ENCODE results near the gene YIPF5.

The YIPF5 gene

DNA sequence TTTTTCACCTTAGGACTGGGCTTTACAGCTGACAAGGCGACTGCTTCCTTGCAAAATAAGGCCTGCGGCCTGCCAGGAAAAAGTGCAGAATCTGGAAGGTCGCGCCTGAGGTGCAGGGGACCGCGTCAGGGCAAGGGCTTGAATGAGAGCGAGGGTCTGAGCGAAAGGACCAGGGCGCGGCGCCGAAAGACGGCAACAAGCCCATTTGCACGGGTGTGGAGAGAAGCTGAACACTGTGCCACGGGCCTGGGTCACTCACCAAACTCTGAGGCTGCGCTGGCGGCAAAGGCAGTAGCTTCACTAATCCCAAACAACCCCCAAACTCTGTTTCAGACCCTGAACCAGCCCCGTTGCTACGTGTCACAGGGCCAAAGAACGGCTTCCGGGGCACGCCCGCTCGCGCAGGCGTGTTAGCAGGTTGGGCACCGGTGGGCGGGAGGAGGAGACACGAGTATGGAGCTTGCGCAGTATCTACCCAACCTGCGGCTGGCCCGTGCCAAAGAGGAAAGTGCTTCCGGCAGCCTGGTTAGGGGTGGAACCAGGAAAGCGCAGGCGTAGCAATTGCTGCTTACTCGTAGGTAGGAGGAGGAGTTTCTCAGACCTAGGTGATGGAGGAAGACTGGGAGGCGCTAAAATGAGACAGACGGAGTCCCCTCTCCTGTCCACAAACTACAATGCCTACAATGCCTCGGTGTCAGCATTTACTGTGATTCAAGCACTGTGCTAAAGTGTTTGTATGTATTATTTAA lies at the start of gene YIPF5, which contains the start of gene KCTD16:
TSS of gene YIPF5 (minus strand) at position 384 of the 749 bp plus-strand sequence. CDS start 704 bp downstream, outside the sequence.
TSS of gene KCTD16 (plus strand) at position 598 of the 749 bp plus-strand sequence.
- peak; percentile 89 for DNase-seq (ENCODE audit: low read depth, low spot score)

DNA sequence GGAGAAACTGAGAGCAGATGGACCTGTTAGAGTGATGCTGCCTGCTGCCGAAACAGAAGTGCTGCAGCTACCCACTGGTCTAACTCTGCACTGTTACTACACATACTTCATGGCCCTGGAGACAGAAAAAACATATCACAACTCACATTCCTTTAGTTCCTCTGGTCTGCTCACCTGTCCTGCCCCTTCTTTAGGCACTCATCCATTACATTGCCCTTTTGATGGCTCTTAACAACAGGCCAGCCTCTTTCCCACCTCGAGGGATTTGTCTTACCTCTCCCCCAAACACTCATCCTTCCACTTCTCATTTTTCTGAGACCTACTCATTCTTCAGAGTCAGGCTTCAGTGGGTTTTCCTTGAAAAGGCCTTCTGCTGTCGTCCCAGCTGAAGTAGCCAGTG lies 49.4 kb upstream of the YIPF5 start:
- no peak for DNase-seq (ENCODE audit: low read depth, low spot score)

DNA sequence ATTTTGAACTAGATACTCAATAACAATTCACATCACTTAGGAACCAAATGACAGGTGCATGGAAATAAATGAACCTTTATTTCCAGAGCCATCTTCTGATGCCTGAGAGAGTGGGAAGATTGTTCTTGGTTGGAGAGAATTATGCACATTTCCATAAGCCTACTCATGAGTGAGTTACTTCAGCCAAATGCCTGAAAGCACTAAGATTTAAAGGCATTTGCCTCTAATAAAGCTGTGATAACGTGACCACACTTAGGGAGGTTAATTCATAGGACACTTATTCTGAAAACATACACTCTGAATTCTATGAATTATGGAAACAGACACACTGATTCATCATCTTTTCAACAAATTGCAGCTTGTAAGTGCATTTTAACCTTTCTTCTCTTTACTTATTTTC lies 40.2 kb upstream of the YIPF5 start:
- no peak for DNase-seq (ENCODE audit: low read depth, low spot score)

DNA sequence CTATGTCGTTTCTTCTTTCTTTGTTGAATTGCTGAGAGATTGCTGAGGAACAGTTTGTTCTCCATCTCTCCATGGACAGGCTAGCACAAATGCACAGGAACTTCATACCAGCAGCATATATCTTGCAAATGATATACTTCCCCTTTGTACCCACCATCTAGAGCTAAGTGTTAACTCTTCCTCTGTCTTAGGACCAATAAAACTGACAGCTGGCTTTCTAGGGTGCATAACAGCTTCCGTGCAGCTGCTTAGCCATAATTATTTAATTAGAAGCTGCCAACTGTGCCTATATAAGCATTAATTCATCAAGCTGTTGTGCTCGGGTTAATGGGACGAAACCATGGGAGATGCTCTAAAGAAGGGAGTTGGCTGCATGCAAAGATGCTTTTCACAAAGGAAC lies 38.9 kb upstream of the YIPF5 start:
- DNase-seq (ENCODE audit: low read depth, low spot score), result no peak

DNA sequence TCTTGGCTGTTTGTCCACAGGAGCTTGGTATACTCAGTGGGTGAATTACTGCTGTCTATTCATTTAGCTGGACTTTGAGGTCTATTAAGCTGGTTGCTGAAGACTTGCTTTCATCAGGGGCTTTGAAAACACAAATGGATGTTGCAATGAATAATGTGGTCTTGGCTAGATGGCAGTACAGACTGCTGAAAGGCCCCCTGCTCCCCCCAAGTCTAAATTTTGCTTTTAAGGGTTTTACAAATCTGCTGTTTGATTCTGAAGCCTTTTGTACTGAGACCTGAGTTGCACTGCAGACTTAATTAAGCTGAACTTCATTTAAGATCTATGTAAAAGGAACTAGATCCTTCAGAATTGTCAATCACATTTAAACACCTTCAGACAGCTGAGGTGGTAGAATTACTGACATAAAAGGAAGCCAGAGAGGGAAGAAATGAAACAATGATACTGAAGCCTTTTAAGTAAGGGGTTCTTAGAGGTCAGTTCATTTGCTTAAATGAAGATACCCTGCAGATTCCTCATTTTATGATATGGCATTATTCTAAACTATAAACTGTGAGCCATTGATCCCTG lies 37.5 kb upstream of the YIPF5 start:
- DNase-seq (ENCODE audit: low read depth, low spot score), result no peak

DNA sequence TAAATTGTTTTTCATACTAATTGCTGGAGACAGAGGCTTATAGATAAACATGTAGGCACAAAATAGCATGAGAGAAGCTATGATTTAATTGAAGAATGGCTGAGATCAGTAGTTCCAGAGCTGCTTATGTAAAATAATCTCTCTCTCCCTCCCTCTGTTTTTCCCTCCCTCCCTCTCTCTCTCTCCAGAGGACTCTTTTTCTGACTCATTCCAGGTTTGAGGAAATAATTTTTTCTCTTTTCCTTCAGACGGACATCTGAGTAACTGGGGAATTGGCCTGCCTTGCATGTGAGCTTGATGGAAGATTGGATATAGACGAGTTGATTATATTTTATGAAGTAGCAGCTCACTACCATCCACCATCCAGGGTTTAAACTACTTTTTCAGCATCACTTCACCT lies 35.7 kb upstream of the YIPF5 start:
- DNase-seq (ENCODE audit: low read depth, low spot score), result no peak

DNA sequence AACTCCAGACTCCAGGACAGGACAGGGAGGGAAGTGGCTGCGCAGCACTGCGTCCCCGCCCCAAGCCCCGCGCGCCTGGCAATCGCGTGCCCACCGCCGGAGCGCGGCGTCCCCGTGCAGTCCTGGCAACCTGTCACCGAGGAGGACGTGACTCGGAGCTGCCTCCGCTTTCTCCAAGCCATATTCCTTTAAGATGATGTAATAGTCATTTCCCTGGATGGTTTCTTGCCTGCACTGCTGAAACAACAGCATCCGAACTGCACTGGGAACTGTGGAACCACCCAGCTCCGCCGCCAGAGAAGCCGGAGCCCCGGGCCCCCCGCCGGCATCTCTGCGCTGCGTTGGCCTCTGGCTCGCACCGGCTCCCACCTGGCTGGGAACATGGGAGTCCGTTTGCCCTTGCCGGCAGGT lies 34.7 kb upstream of the YIPF5 start:
- DNase-seq (ENCODE audit: low read depth, low spot score), result no peak

DNA sequence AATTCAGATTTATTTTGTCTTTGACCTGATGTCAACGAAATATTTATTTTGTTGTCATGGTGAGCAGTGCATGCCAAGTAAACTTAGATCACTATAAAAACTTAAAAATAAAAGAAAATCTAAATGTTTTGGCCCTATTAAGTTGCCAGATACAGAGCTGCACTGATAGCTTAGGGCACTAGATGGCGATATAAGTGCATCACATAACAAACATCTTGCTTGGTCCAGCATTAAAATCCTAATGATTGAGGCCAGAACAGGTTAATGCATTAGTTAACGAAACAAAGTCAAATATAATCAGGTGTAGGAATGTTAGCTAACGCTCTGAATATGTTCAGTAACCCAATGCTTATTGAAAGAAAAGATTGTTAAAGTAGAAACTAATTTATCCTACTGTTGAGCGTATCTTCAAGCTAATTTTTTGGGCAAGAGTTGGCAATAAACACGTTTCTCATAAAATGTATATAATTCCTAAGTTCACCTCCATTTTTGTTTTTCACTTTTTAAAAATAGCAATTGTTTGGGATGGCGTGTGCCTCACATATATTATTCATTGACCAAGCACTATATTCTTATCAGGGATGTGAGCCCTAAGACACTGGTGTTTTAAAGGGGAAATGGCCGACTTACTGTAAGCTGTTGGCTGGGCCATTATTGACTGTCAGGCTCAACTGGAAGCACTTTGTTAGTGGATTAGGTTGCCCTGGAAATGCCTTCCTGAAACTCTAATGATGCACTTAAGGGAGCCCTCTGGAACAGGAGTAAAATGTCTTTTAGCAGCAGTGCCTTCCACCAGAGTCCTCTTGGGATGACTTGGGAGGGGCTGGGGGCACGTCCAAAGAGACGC lies 33.5 kb upstream of the YIPF5 start:
- DNase-seq (ENCODE audit: low read depth, low spot score), result no peak

DNA sequence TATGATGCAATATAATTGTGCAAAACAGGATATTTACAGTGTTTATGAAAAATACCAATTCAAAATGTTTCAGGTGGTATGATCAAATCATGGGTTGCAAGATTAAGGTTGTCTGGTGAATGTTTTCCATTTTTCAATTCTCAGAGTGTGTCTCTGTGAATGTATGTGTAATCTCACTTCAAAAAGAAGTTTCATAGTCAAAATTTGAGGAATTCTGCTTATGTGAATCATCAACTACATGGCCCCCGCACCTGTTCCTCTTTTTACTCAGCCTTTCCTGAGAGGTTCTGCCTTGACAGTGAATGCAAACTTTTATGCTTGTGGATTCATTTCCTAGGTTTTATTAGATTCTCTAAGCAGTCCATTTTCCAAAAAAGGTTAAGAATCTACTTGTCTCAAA lies 32.3 kb upstream of the YIPF5 start:
- DNase-seq (ENCODE audit: low read depth, low spot score), result no peak

DNA sequence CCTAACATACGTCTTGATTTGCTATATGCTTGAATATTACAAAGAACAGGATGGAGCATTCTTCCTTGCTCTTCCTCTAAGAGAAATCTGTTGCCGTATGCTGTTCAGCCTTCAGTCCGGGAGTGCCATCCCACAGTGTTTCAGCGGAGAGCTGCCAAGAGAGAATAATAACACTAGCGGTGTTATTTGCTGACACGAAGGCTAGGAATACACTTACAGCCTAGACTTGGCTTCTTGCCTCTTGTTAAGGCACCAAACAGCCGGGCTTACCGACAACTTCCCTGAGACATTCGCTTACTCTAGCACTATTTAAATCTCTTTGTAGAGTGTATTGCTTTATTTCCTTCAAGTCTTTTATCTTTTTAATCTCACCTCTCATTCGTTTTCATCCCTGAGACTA lies 31.6 kb upstream of the YIPF5 start:
- DNase-seq (ENCODE audit: low read depth, low spot score), result no peak

DNA sequence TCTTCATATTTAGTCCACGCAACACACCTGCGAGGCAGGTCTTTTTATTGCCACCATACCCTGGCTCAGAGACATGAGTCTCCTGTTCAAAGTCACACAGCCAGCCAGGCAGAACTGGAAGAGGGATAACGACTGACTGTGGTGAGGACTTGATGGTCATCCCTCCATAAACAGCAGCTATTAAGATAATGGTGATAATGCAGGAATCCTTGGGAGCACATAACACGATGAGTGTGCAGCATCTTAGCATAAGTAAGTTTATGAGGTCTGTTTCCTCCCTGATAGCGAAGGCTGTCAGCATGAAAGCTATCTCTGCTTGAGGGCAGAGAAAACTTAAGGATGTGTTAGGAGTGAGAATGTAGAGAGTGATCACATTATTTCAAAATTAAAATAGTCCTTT lies 31.1 kb upstream of the YIPF5 start:
- DNase-seq (ENCODE audit: low read depth, low spot score), result no peak

DNA sequence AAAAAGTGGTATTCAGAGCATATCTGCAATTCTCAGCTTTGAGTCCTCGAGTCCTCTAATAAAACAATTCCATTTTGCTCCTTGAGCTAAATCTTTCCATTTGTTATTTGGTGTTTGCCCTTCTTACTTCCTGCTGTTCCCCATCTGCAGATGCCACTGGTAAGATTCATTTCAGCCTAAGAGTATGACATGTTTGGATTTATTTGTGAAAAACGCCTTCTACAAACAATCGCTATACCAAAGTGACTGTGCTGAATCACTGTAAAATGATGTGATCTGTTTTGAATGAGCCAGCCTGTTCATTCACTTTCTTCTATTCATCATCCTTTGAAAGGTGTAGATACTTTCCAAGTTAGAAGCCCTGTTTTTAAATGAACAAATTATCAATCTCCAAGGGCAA lies 27.9 kb upstream of the YIPF5 start:
- DNase-seq (ENCODE audit: low read depth, low spot score), result no peak

DNA sequence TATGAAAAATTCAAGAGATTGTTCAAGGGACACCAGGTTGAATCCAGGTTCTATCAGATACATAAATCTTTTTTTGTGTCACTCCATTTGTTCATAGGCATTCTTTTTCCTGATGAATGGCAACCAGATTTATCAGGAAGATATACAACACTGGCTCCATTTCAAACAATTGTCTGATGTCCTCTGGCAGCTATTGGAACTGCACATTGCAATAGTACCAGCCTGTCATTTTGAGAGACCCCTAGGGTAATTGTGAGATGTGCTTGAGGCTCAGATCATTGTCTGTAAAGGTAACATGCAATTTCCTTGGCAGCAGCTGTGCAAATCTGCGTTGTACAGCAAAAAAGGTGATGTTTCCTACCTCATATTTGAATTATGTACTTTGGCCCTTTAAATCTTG lies 26.2 kb upstream of the YIPF5 start:
- no peak for DNase-seq (ENCODE audit: low read depth, low spot score)

DNA sequence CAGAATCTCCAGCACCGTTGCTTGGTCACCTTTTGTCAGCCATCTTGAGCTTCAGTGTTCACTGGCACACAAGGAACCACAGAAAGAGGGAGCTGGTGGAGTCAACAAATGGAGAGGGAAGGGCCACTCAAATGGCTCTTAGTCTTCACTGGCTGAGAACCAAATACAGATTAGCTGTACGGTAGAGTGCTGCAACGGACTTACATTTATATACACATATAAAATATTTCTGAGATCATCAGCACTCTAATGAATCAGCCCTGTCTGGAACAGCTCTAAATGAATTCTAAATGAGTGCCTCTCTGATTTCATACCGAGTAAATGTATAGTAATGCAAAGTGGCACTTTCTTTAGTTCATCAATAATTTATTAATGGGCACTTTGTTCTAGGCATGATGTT lies 25.0 kb upstream of the YIPF5 start:
- no peak for DNase-seq (ENCODE audit: low read depth, low spot score)

DNA sequence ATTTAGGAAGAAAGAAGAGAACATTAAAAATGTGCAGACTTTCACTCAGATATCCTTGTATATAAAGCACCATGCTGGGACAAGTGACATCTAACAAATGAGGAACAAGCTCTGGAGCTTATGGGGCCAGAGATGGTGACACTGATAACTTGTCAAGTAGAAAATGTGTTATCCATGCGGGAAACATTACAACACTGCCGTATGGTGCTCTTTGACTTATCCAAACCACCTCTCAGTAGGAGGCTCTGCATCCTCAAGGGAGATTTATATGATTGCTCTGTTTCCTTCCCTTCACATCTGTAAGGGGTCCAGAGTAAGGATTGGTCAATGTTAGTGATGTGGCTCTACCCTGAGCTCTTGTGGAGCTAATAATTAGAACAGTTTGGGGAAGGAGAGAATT lies 23.7 kb upstream of the YIPF5 start:
- no peak for DNase-seq (ENCODE audit: low read depth, low spot score)

DNA sequence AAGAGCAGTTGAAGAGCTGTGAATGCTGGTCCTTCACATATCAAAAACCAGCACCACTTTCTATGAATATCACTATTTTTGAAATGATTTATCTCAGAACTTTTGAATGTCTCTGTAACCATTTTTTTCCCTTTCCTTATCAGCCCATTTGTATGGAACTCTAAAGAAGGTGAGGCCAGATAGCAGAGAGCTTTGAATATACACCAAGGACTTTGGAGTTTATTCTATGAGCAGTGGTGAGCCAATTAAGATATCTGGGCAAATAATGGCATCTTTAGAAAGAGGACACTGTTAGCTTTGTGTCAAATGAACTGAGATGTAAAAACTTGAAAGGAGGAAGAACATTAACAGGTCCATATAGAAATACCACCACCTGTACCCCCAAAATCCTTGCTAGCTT lies 22.2 kb upstream of the YIPF5 start:
- DNase-seq (ENCODE audit: low read depth, low spot score), result no peak

DNA sequence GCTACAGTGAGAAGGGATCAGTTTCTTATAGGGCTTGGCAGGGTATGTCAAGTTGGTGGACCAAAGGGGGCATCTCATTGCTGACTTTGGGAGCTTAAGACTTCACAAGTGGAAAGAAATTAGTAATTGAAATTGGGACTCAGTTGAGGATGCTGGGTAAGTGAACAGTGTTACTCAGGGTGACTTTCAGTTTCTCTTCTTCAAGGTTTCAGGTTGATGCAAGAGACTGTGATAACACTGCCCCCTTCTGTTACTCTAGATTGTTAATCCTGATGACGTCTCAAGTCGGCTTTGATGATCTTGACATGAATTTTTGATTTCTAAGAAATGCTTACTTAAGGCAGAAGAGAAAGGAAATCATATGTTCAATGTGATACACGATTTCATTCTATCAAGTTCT lies 21.5 kb upstream of the YIPF5 start:
- DNase-seq (ENCODE audit: low read depth, low spot score), result no peak

DNA sequence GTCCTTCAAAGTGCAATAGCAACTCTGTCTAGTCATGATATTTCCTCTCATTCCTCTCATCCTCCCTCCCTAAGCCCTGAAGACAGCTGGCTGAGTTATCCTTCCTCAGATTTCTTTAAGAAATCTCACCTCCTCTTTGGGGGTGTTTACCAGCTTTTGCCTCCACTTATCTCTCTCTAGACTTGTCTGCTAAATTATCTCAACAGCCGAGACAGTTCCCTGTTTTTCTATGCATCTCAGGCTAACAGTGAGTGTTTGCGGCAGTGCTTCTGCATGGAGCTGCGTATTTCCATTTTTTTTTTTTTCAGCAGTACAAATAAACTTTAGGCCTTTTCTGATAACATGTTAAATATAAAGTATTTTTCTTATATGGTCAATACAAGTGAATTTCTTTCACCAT lies 21.1 kb upstream of the YIPF5 start:
- DNase-seq (ENCODE audit: low read depth, low spot score), result no peak

DNA sequence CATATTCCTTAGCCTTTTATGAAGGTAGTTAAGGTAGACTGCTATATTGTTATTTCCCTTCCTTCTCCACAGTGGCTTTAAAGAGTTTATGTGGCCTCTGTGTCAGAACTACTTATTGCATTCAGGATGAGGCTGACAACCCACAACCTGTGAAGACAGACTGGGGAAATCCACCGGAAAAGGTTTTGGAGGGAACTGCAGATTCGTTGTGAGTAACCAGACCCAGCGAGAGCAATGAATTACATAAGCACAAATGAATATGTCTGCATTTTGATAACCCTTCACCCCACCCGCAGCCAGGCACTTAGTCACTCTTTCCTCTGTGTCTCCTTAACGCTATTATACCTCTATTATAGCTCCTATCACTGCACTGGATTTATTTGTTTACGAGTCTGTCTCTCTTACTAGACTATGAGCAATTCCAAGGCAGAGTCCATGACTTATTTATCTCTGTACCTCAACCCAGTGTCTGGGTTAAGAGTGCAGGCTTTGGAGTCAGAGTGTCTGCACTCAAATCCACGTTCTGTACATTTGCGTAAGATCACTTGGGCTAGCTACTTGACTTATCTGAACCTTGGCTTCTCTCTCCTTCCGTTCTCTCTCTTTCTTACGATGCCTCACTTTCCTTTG lies 19.5 kb upstream of the YIPF5 start:
- DNase-seq (ENCODE audit: low read depth, low spot score), result no peak

DNA sequence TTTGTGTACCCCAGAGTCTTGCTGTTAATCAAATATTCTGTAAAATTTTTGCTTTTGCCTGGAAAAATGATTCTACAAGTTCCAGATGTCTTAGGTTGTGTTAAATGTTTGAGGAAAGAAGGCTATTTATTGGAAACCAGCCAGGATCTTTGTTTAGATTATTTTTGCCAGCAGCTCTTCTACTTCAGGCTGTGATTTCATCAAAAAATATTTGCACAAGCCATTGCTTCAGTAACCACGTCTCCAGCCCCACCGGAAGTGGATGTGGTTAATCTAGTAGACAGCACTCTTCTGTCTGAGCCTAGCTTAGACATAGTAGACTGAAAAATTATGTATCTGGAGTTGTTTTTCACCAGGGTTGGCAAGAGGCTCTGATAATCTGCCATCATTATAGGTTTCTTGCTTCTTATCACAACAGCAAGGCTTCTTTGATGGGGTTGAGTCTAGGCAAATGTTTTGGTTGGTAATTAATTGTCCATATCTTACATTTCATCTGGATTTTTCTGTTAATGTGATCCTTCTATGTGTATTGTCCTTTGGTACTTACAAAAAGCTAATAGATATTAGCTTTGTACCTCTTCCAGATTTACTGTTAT lies 17.3 kb upstream of the YIPF5 start:
- peak; percentile 80 for DNase-seq (ENCODE audit: low read depth, low spot score)

DNA sequence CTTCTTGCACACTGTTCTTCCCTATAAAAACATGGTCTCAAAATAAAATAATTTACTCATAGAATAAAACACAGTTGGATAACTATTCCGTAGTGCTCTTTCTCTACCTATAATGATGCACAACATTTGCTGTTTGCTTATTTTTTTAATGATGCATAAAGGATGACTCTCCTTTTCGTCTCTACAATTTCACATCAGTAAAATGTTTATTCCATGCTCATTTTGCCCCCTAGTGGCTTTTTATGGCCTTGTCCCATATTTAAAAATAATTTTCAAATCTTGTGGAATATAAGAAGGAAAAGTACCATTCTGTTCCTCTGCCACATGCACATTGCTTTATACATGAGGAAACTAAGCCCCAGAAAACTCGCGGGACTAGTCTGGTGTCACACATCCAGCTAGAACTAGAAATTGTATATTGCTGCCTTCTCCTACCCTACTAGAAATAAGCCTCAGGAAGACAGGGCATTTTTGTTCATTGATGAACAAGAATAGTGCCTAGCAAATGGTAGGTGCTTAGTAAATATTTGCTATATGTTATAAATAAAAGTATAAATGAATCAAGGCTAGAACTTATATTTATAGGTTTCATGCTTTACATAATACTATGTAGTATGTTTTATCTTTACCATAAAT lies 12.9 kb upstream of the YIPF5 start:
- no peak for DNase-seq (ENCODE audit: low read depth, low spot score)
